Uterus (tissue), 2 donors: ENCODE data around the gene NKX6-1.

Source experiments
- CTCF ChIP-seq, 4 experiments: fragments of 200-600 bp in 2 of 4; fragments of 450-650 bp in 2 of 4; sonication (generic) in 2 of 4; IDR thresholded peaks; one replicate each; pipeline ENCODE4 v1.5.1; 2016 to 2019; ENCODE audit warnings: antibody characterized with exemption in 4 of 4, mild to moderate bottlenecking in 2 of 4, moderate library complexity in 1 of 4
- POLR2A ChIP-seq, 2 donors: fragments of 450-650 bp; IDR thresholded peaks; one replicate each; pipeline ENCODE4 v1.6.1; 2016; ENCODE audit warnings: antibody characterized with exemption in 2 of 2, mild to moderate bottlenecking in 1 of 2, moderate library complexity in 1 of 2

DNA sequence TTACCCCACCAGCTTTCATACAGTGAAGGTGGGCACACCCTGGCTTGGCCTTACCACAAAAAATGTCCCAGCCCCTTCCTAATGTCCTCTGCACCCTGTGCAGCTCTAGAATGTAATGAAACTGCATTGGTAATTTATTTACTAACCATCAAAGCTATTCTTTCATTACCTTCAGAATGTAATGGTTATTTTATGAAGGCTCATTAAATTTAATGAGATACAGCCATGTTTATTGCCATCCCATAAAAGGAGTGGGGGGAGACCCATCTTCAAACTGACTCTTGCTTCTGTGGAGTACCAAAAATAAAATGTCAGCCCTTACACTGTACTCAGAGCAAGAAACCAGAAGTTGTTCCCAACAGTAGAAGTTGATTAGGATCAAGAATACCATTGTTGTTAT, 25.0 kb downstream of the NKX6-1 start:
- TF ChIP-seq POLR2A (IDR thresholded peaks at IDR 0.05) (no peak), CTCF (IDR thresholded peaks at IDR 0.05) (no peak)
